ENCODE data around the gene NDUFV3. TPM values are rescaled to one million over a fixed set of nuclear protein-coding genes. Genes with fewer than 3 reads are reported as not detected.
A peak's percentile ranks its signal among the peaks of the same experiment; 100 is the strongest.

Gene NDUFV3
- total RNA-seq, 4 donors from 2014 or later = 45.6 to 82.8 (median 64.1) TPM

GRCh38 chr21:42922918-42923317 lies 29.8 kb downstream of the NDUFV3 start:
- Histone ChIP-seq H3K4me3 (no peak overlapping the region), H3K4me1 (peaks cover 4 to 10% (median 7%) of the 10 kb centered on the region in 4 donors), H3K36me3 (no peaks in the 10 kb centered on the region), H3K27me3 (no peaks in the 10 kb centered on the region), H3K9me3 (no peaks in the 10 kb centered on the region), H3K27ac (no peak overlapping the region)
- 90 to 91% methylated on average over 2 to 18 of the region's 18 CpGs for WGBS, 2 donors (ENCODE audit: low coverage in 1 of 2)
- no peak for DNase-seq
- TF ChIP-seq EP300 (IDR thresholded peaks at IDR 0.05; ENCODE audit: low read depth) (no peak), POLR2A (IDR thresholded peaks at IDR 0.05) (no peak), CTCF (IDR thresholded peaks at IDR 0.05) (no peak)
- in situ Hi-C loops (cut with MboI; ENCODE audit: low pct_ligation_motif_present in 1 of 4, low pct_unique_long_range_greater_than_20kb in 1 of 4, low sequenced_read_pairs in 3 of 4) = no loop called here
- intact Hi-C loops (cut with DNase I; ENCODE audit: low total_unique reads) = no loop called here

- WGBS, 2 donors (ENCODE audit: low coverage in 1 of 2) = 16 to 23% methylated on average over 13 to 18 of the region's 18 CpGs
- no peaks in the 10 kb centered on the region for H3K36me3 ChIP-seq
- intact Hi-C loops (cut with DNase I; ENCODE audit: low total_unique reads) (no loop called here), in situ Hi-C loops (cut with MboI; ENCODE audit: low pct_ligation_motif_present in 1 of 4, low pct_unique_long_range_greater_than_20kb in 1 of 4, low sequenced_read_pairs in 3 of 4) (no loop called here)
- no peaks in the 10 kb centered on the region for H3K27me3 ChIP-seq
- peaks cover 4 to 10% (median 7%) of the 10 kb centered on the region in 4 donors for H3K4me1 ChIP-seq
- peak overlapping the region in 2 of 4 donors; percentile 55 to 71 for H3K27ac ChIP-seq
- H3K9me3 ChIP-seq = no peaks in the 10 kb centered on the region
- peak; percentile 80 for DNase-seq
- peak in 2 of 3 donors; percentile 22 to 36 for TF ChIP-seq POLR2AphosphoS5 (IDR thresholded peaks at IDR 0.05)
- TF ChIP-seq CTCF (IDR thresholded peaks at IDR 0.05) = peak; percentile 69 to 95 (median 78)
- no peak for TF ChIP-seq EP300 (IDR thresholded peaks at IDR 0.05; ENCODE audit: low read depth)
- TF ChIP-seq POLR2A (IDR thresholded peaks at IDR 0.05) = peak; percentile 24
- H3K4me3 ChIP-seq = peak overlapping the region in 1 of 4 donors; percentile 32
These were observed 30.7 kb downstream of the NDUFV3 start for GRCh38 chr21:42923553-42924432.

DNA sequence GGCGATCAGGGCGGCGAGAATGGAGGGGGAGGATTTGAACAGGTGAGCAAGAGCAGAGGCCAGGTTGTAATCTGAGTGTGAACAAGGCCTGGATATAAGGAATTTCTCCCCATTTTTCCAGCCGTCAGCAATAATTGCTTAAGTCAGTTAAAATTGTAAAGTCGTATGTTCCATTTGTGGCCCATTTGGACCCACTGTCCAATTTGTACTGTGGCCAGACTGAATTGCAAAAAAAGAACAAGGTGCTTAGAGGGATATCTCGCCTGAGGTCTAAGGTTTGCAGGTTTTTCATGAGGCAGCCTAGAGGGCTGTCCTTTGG lies 31.3 kb downstream of the NDUFV3 start:
- peak overlapping the region in 2 of 4 donors; percentile 55 to 71 for H3K27ac ChIP-seq
- H3K4me1 ChIP-seq = peaks cover 4 to 10% (median 7%) of the 10 kb centered on the region in 4 donors
- no peak overlapping the region for H3K4me3 ChIP-seq
- no peak for DNase-seq
- H3K36me3 ChIP-seq = no peaks in the 10 kb centered on the region
- H3K27me3 ChIP-seq = no peaks in the 10 kb centered on the region
- in situ Hi-C loops (cut with MboI; ENCODE audit: low pct_ligation_motif_present in 1 of 4, low pct_unique_long_range_greater_than_20kb in 1 of 4, low sequenced_read_pairs in 3 of 4) (no loop called here), intact Hi-C loops (cut with DNase I; ENCODE audit: low total_unique reads) (no loop called here)
- TF ChIP-seq CTCF (IDR thresholded peaks at IDR 0.05) (no peak), EP300 (IDR thresholded peaks at IDR 0.05; ENCODE audit: low read depth) (no peak), POLR2AphosphoS5 (IDR thresholded peaks at IDR 0.05) (no peak), POLR2A (IDR thresholded peaks at IDR 0.05) (no peak)
- 91 to 98% methylated on average over 6 of the region's 6 CpGs for WGBS, 2 donors (ENCODE audit: low coverage in 1 of 2)
- no peaks in the 10 kb centered on the region for H3K9me3 ChIP-seq

DNA sequence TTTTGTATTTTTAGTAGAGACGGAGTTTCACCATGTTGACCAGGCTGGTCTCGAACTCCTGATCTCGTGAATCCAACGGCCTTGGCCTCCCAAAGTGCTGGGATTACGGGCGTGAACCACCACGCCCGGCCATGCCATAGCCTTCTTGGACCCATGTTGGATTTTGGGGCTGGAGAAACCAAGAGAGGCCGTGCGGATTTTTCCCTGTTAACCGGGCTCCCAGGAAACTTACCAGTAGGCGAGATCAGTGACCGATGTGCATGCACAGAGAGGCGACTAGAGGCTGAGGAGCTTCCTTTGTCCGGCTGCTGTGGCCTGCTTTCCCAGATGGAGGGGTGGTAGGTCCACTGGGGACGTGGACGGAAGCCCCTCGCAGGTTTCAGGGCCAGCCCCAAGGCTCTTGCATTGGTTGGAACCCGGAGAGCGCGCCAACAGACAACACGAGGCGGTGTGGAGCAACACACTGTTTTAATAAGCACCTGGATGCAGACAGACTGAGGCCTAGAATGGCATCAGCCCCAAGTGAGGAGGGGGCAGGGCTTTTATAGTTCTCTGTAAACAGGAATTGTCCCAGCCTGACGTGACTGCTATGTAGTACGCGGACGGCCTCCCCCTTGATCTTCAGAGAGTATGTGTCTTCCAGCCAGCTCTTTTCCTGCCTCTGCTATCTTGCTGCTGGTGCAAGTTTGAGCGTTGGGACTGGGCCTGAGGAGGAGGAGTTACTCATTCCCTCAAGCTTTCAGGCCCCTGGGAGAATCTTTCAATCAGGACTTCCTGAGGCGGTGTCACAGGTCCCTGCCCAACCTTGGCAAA lies 32.2 kb downstream of the NDUFV3 start, which contains the start of gene ERVH48-1:
ERVH48-1 (minus strand) TSS at position 517 of the 813 bp plus-strand sequence. CDS start 6,624 bp downstream, outside the sequence.
- in situ Hi-C loops (cut with MboI; ENCODE audit: low pct_ligation_motif_present in 1 of 4, low pct_unique_long_range_greater_than_20kb in 1 of 4, low sequenced_read_pairs in 3 of 4) = no loop called here
- no peak for DNase-seq

More for the DNA sequence above, 32.2 kb downstream of the NDUFV3 start, which contains the start of gene ERVH48-1:
- no peaks in the 10 kb centered on the region for H3K9me3 ChIP-seq
- H3K27me3 ChIP-seq = no peaks in the 10 kb centered on the region
- no peak within 1 kb of the TSS for H3K4me3 ChIP-seq
- intact Hi-C loops (cut with DNase I; ENCODE audit: low total_unique reads) = no loop called here
- WGBS, 2 donors (ENCODE audit: low coverage in 1 of 2) = 88% methylated on average over 29 of the region's 29 CpGs; no CpG with 5 or more reads in 1 of the 2 donors
- no peak within 1 kb of the TSS for H3K27ac ChIP-seq
- peaks cover 4 to 10% (median 7%) of the 10 kb centered on the region in 4 donors for H3K4me1 ChIP-seq
- no peaks in the 10 kb centered on the region for H3K36me3 ChIP-seq
- TF ChIP-seq EP300 (IDR thresholded peaks at IDR 0.05; ENCODE audit: low read depth) = no peak
- no peak for TF ChIP-seq POLR2AphosphoS5 (IDR thresholded peaks at IDR 0.05)
- no peak for TF ChIP-seq POLR2A (IDR thresholded peaks at IDR 0.05)
- TF ChIP-seq CTCF (IDR thresholded peaks at IDR 0.05) = no peak

Data from transverse colon (tissue), 4 donors.